KG1 (cell line): ENCODE measurements around the gene TNS3.

Experiments
- DNase-seq: peaks from one replicate; lab custom pipeline; 2025; lab: John Stamatoyannopoulos, UW

The TNS3 gene

DNA sequence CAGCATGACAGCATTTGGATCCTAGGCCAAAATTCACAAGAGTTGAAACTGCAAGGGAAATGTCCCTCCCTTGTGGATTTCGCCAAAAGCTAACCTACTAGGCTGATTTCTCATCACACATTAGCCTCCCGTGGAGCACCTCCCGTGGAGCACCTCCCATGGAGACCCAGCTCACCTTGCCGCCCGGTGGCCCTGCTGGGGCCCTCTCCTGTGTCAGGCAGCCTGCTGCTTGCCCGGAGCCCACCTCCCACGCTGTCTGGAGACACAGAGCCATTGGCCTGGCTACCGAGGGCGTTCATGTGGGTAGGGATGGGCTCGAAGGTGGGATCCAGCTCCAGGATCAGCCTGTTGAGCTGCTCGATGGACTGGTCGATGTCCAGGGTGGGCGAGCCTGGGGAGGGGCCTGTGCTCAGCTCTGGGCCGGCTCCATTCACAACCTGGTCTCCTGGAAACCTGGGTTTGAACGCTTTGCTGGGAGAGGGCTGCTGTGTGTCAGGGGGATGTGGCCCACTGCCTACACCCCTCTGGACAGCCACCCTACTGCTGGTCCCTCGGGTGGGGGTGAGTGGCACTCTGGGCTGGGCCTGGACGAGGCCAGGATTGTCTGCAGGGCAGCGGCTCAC lies 213.6 kb downstream of the TNS3 start:
- no peak for DNase-seq

DNA sequence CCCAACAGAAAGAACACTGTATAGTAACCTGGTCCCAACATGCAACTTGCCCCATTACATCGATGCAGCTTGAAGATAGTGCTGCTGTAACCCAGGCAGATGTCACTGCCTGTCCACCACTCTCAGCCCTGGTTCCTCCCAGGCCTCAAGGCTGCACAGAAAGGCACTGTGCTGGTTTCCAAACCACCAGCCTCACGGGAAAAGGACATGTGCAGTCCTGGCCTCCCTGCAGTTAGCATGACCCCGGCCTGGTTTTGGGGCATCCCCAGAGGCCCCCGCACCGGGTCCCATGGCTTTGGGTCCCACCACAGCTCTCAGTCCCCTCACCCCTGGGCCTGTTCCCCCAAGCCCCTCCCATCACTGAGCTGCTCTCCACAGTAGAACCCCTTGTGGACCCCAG lies 214.5 kb downstream of the TNS3 start:
- DNase-seq: no peak

DNA sequence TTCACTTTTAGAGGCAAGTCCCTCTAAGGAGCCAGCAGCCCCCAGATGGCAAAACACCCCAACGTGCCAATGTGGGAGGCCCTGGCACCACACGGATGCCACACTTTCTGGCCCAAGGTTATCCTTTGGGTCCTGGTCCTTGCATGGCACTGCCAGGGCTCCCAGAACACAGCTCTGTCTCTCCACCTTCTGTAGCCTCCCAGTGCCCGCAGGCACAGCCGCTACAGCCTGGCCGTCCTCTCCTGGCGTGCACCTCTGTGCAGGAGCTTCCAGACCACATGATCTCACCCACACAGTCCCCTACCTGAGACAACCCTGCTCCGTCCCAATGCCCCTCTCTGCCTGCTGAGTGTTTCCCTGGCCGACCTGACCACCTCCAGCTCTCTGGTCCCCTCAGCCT lies 215.0 kb downstream of the TNS3 start:
- no peak for DNase-seq

DNA sequence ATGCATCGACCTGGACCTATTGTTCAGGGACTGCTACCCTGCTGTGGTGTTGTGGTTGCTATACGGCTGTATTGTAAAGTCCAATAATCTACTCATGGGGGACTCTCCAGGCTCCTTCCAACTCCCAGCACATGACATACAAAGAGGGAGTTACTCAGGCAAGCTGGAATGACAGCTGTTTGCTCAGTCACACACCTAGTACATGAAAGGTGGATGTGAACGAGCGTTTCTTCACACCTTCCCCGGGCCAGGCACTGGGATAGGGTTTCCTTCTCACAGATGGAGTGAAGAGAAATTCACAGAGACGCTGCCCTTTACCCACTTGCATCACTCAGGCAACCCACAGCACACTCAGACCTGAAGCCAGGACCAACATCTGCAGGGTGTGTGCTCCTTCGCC lies 215.7 kb downstream of the TNS3 start:
- DNase-seq: no peak

DNA sequence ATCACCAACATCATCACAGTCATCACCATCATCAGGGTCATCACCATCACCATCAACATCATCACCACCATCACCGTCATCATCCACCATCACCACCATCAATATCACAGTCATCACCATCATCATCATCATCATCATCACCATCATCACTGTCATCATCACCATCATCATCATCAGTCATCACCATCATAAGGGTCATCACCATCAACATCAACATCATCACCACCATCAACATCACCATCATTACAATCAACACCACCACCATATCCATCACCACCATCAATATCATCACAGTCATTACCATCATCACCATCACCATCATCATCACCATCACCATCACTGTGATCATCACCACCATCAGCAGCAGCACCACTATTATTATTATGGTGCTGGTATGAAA lies 218.9 kb downstream of the TNS3 start:
- DNase-seq: no peak

DNA sequence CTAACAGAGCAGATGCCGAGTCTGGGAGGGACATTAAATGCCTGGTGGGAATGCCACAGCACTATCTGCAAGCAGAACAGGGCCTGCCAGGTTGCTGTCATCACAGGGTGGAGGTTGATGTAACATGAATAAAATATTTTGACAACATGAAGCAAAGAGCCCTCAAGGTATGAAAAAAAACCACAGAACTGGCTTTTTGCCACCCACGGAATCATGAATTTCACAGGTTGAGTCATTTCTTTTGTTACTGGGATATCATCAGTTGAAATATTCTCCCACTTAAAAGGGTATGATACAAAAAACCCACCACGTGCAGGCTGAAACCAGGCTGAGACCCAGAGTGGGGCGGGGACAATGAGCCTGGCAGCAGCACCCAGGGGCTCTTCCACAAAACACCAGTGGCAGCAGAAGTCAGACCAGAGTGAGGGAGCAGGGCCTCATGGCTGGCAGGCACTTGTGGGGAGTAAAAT lies 220.1 kb downstream of the TNS3 start:
- DNase-seq: no peak

DNA sequence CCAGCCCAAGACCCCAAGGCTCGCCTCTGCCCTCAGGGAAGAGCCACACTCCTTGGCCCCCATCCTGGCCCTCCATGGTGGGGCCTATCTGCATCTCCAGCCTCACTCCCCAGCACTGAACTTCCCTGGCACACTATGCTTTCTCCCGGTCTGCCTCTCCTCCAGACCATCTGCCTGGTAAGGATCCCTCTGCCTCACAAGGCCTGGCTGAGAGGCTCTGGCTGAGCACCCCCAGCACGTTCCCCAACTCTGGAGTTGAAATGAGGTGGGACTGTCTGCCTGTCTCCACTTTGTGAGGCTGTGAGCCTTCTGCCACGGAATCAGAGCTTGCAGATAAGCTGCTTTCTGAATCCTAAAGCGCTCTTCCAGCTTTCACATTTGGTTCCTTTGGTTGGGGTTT lies 220.7 kb downstream of the TNS3 start:
- no peak for DNase-seq

DNA sequence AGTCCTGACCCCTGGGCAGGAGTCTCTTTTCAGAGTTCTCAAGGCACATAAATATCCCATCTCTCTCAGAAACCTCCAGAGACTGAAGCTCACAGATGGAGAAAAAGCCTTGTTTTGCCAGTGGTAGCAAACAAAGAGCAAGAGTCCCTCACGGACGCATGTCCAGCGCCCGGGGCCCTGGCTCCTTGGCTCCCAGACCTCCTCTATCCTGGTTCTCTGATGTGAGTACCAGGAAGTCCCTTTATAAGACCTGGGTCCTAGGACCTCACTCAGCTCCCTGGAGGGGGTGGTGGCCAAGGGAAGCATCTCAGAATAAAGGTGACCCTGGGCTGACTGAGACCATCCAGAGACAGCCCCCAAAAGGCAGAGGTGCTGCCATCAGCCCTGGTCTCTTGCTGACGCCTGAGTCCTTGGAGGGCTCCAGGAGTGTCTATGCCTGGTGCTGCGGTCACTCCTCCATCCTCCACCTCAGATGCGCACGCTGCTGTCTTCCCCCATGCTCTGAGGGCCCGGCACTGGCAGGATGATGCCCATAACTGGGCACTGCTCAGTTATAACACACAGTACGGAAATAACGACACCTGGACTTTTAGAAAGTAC lies 221.5 kb downstream of the TNS3 start:
- no peak for DNase-seq

DNA sequence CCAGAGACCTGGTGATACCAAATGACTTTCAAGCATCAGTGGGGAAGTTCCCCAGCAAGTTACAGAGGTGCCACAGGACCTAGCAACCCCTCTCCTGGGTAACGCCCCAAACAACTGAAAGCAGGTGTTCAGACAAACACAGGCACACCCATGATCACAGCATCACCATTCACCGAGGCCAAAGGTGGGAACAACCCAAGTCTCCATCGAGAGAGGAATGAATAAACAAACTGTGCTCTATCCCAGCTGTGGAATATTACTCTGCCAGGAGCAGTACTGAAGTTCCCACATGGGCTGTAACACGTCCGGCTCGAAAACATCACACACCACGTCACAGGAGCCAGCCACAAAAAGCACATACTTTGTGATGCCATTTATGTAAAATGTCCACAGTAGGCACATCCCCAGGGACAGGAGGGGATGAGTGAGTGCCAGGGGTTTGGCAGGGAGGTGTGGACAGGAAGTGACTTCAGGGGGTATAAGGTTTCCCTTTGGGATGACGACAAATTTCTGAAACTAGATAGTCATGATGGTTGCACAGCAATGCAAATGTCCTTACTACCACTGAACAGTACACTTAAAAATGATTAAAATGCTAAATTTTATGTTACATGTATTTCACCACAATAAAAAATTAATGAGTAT lies 222.8 kb downstream of the TNS3 start:
- DNase-seq: no peak

DNA sequence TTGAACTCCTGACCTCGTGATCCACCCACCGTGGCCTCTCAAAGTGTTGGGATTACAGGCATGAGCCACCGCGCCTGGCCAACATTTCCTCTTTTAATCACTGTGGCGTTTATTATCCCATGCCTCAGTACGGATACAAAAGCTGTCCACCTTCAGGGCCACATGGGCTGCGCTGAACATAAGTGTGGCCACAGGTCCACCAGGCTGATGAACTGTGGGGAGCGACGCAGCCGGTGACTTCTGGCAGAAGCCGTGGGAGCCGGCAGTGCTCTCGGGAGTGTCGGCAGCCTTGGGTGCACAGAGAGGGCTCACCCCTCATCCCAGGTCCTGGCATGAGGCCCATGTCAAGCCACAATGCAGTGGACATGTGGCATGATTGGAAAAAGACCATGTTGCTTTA lies 223.6 kb downstream of the TNS3 start:
- no peak for DNase-seq

DNA sequence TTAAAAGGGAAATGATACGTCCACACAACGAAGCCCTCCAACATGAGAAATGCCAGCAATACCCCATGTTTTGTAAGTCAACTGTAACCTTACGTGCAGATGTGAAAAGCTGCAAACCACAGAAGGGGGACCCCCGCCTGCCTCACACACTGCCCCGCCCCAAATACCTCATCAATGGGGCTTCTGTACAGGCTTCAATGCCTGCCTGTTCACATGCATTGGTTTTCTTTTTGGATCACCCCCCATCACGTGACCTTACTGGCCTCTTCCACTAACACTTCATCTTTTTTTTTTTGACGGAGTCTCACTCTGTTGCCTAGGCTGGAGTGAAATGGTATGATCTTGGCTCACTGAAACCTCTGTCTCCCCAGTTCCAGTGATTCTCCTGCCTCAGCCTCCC lies 224.0 kb downstream of the TNS3 start:
- no peak for DNase-seq

DNA sequence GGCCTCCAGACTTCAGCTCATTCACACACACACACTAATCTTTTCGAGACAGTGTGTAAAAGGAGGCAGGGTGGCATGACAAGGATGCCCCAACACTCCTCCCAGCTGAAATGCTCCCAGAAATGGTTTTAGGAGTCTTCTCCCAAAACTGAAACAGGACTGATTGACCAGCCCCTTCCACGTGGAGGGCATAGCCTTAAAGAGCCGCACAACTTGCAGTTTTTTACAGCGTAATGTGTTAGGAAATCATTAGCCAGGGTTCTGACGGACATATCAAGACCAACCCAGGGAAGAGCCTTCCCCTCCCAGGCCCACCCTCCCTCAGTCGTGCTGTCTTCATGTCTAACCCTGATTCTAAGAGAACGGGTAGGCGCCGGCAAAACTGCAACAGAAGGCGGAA lies 224.6 kb downstream of the TNS3 start:
- no peak for DNase-seq

DNA sequence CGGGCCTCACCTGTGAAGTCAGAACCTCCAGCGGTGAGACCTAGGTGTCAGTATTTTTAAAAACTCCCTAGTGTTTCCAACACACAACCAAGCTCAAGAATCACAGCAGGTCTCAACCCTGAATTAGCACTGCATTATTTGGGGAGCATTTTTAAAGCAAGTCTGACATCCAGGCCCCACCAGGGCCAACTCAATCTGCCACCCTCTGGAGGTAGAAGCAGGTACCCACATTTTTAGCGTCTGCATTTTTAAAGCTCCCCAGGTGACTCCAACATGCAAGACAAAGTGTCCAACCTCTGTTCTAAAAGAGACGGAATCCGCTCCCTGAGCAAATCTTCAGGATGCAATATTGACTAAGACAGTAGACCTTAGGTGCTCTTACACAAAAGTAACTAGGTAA lies 225.7 kb downstream of the TNS3 start:
- no peak for DNase-seq

DNA sequence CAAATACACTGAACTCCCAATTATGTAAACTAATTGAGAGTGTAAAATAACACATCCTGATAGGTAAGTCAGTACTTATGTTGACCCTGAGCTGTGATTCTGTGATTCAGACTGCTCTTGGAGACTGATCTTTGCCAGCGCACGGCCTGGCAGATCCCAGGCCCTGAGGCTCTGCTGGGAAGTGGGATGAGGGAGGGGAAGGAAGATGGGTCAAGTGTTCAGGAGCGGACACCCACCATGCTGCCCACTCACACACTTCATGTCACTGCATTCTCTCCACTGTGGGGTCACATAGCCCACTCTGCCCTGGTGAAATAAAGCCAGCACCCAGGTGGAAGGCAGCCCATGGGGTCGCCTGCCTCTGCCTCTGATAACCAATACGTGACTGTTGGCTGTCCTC lies 226.2 kb downstream of the TNS3 start:
- DNase-seq: no peak

DNA sequence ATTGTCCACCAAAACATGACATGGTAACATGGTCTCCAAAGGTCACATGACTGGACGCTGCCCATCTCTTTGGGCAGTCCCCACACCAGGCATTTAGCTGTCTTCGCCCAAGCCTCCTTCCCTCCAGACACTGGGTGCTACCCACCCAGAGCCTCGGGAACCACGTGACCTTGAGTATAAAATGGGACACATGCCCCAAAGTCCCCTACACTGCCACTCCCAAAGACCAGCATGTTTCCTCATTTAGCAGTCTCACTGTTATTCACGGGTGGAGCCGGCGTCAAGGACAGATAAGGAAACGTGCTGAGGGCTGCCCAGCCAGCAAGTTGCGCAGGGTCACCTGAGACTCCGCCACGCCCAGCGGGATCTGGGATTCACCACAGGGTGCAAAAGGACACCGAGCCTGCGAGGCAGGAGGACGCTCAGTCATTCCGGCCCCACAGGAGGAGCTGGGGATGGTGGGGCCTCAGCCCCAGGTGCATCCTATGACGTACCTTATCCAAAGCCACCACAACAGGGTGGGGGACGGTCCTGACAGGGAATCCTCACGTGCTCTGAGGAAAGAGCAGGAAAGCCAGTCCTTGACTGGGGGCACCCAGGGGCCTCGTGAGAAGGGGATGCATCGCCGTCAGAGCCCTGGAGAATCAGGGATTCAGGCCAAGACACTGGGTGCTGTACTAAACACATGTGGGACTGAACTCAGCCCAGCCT lies 226.9 kb downstream of the TNS3 start:
- no peak for DNase-seq

DNA sequence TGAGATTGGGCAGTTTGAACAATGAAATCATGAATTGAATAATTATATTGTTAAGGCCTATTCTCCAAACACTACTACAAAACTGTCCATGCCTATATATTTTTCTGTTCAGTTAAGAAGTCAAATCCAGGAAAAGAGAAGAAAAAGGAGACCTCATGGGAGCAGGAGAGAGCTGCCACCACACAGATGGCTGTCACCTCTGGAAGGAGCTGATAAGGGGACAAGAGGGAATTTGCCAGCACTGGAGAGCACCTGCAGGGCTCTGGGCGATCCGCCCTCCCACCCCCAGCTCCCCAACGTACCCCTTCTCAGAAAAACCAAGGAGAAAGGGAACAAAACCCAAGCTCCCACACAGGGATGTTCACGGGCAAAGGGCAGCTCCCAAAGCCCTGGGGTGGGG lies 227.8 kb downstream of the TNS3 start:
- no peak for DNase-seq

DNA sequence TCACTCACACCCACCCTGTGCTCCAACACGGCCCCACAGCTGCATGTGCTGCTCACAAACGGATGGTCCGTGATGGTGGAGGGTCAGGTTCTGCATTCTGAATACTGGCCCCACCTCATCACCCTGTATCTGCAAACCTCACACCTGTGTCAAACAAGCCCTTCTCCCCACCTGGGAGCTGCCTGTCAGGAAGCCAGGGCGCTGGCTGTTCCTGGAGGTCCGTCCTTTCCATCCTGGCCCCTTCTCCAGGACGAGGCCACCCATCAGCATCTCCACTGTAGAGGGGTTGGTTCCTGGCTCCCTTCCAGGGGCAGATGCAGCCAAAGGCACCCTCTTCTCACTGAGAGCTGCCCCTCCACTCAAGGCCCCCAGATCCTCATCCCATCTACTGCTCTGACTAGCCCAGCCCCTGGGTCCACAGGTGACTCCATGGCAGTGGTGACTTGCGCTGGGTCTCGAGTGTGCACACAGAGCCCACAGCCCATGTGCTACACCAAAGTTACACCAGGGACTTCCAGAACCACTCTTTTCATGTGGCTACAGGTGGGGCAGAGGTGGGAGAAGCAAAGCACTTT lies 229.4 kb downstream of the TNS3 start:
- DNase-seq: no peak

DNA sequence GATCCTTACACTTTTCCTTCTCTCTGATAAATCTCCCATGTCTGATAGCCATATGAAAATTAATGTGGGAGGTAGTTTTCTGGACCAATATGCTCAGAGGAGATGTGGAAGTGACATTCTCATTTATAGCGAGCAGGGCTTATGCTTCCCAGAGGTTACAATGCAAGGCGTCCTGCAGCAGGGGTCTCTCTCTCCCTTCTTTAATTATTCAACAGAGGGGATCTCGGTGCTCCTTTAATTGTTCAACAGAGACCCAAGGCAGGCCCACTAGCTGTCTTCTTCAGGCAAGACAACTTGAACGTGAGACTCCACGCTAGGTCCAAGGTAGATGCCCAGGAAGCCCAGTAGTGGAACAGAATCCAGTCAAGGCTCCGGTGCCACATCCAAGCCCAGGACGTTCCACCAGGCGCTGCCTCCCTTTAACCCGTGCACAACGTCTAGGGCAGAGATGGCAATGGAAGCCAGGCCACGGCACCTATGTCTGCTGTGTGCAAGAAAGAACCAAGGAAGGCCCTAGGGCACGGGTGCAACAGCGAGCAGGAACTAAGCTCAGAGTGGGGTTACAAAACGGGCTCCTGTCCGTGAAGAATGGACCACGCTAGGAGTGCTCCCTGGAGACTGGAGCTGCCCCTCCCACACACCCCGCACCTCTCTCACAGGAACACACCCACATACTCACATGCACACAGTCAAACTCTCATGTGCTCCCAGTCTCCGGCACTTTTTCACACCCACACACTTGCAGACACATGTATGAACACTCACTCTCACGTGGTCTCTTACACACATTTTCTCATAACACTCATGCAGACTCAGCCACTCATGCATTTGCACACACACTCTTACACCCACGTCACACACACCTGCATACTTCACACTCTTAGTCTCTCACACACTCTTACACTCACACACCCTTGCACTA lies 230.4 kb downstream of the TNS3 start:
- DNase-seq: no peak

DNA sequence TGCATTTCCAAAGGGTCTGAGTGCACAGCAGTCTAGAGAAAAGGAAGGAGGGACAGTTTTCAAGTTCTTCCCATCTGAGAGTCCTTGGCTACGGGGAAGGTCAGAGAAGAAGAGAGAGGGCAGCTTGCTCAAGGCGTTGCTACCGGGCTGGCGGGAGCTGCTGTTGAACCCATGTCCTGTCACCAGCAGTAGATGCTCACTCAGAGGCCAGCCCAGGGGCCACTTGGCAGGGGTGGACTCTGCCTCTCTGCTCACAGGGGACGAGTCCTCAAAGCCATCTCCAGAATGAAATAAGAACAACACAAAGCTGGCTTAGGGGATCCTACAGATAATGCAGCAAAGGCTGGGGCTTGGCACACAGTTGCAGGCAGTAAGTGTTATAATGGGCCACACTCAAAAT lies 231.5 kb downstream of the TNS3 start:
- DNase-seq: no peak

DNA sequence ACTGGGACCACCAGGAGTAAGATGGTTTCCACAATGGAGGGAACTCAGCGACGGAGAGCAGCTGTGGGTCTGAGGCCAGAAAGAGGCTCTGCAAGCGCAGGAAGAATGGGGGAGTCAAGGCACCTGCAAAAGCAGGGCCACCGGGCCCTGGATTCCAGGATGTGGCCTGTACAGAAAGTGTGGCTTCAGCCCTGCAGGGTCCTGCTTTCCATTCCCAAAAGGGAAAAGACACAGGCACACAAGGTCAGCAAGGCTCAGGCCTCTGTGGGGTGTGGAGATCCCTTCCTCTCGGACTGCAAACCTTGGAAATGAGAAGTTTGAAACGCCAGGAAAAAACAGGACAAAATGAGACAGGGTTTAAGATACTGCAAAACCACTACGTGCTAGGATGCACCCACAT lies 232.5 kb downstream of the TNS3 start:
- no peak for DNase-seq

DNA sequence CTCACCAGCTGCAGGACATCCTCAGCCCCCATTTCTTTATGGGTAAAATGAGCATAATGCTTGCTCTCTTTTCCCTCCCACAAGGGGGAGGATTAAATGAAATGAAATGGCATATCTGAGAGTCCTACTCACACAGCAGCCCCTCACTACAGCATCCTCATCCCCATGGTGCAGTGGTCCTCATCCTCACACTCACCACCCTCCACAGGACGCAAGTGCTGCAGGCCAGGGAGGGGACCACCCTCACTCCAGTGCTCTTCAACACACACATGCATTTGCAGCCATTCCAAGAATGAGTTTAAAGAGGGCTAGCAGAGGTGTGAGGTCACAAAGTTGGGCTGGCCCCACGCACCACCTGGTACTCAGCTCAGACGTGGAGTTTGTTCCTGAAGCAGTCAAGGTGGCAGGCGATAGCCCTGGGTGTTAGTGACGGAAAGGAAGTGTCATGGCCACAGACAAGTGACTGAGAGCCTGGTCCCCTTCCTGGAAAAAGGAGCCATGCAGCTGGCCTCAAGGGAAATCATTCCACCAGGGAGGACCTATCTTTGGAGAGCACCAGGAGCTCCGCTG lies 234.0 kb downstream of the TNS3 start:
- DNase-seq: no peak
